HK-2 (cell line): ENCODE measurements around the gene SAC3D1.

ENCODE experiments used
- DNase-seq: peaks from one replicate; pipeline ENCODE4 v3.0.0-alpha.2; 2018; ENCODE audit not compliant: unreplicated experiment

Gene SAC3D1

GRCh38 chr11:65087827-65088226 is 46.8 kb downstream of the SAC3D1 start:
- DNase-seq: no peak

- DNase-seq: no peak
These were observed 48.6 kb downstream of the SAC3D1 start for GRCh38 chr11:65089621-65090020.

- no peak for DNase-seq
These were observed 49.6 kb downstream of the SAC3D1 start for GRCh38 chr11:65090628-65091027.
